Fibroblast of lung (primary cell): ENCODE measurements around the gene IGFBP5. TPM values are rescaled to one million over a fixed set of nuclear protein-coding genes. Genes with fewer than 3 reads are reported as not detected.

Source experiments
- DNase-seq, 2 donors: peaks; one replicate each; pipeline versions ENCODE4 v3.0.0 to v3.0.0-alpha.2; 2010; ENCODE audit warnings: low read depth in 2 of 2
- H2AFZ ChIP-seq: 2 replicates; pipeline ENCODE4 v1.5.1; 2012; ENCODE audit warnings: low read length, control low read depth, inconsistent platforms
- H3K27ac ChIP-seq: 2 replicates; pipeline ENCODE4 v1.5.1; 2011; ENCODE audit warnings: low read length, control low read depth; ENCODE audit not compliant: insufficient read depth
- H3K27me3 ChIP-seq: 2 replicates; pipeline ENCODE4 v1.5.1; 2011; ENCODE audit warnings: mild to moderate bottlenecking, low read length; ENCODE audit not compliant: control insufficient read depth, insufficient read depth
- H3K36me3 ChIP-seq: 2 replicates; pipeline ENCODE4 v1.5.1; 2011; ENCODE audit warnings: low read length; ENCODE audit not compliant: control insufficient read depth, insufficient read depth
- H3K4me1 ChIP-seq: 2 replicates; pipeline ENCODE4 v1.5.1; 2011; ENCODE audit warnings: low read length; ENCODE audit not compliant: control insufficient read depth, insufficient read depth; ENCODE audit errors: extremely low read depth
- H3K4me2 ChIP-seq: 2 replicates; pipeline ENCODE4 v1.5.1; 2011; ENCODE audit warnings: low read length, control low read depth; ENCODE audit not compliant: insufficient read depth; ENCODE audit errors: extremely low read depth
- H3K4me3 ChIP-seq, 4 experiments: fragments of 200-600 bp in 1 of 4; sonication (generic) in 1 of 4; replicated peaks in 1 of 4; 2 replicates each; pipeline ENCODE4 v1.5.1; 2011 to 2016; ENCODE audit warnings: low read length in 4 of 4, low read depth in 3 of 4, mild to moderate bottlenecking in 3 of 4, control low read depth in 2 of 4, inconsistent platforms in 1 of 4, mixed read lengths in 1 of 4; ENCODE audit not compliant: insufficient read depth in 1 of 4; ENCODE audit errors: control extremely low read depth in 1 of 4
- H3K79me2 ChIP-seq: 2 replicates; pipeline ENCODE4 v1.5.1; 2012; ENCODE audit warnings: mild to moderate bottlenecking, low read length, inconsistent platforms; ENCODE audit not compliant: control insufficient read depth, insufficient read depth
- H3K9ac ChIP-seq: 2 replicates; pipeline ENCODE4 v1.5.1; 2011; ENCODE audit warnings: mild to moderate bottlenecking, low read length, control low read depth; ENCODE audit not compliant: insufficient read depth
- H3K9me3 ChIP-seq: 2 replicates; pipeline ENCODE4 v1.5.1; 2012; ENCODE audit warnings: low read depth, low read length; ENCODE audit not compliant: control insufficient read depth, insufficient read depth
- H4K20me1 ChIP-seq: 2 replicates; pipeline ENCODE4 v1.5.1; 2011; ENCODE audit warnings: low read length; ENCODE audit not compliant: control insufficient read depth, insufficient read depth; ENCODE audit errors: extremely low read depth
- EZH2 ChIP-seq: IDR thresholded peaks from 2 replicates; pipeline ENCODE4 v1.5.1; 2012; ENCODE audit warnings: low read length, control low read depth, mild to moderate bottlenecking; ENCODE audit errors: missing control alignments
- polyA plus RNA-seq, 2 donors: library from polyadenylated mRNA; depleted of rRNA in 1 of 2; stranded (reverse) in 1 of 2; unstranded in 1 of 2; fragments of >200 nt; gene quantifications; 2 replicates each; pipeline ENCODE4 v1.2.1, GENCODE V29; 2011 to 2012; ENCODE audit warnings: missing spikeins in 1 of 2
- total RNA-seq: library from RNA; depleted of rRNA; stranded (reverse); fragments of >200 nt; gene quantifications from 2 replicates; pipeline ENCODE4 v1.2.1, GENCODE V29; 2014
- TF ChIP-seq, protein P1 (sequence below), 2 donors: IDR thresholded peaks in 1 of 2; conservative IDR thresholded peaks in 1 of 2; 1 replicate in 1 of 2; 2 replicates in 1 of 2; pipeline ENCODE4 v1.5.1; 2011 to 2012; ENCODE audit warnings: low read length in 2 of 2, control low read depth in 1 of 2, inconsistent platforms in 1 of 2, low read depth in 1 of 2, mild to moderate bottlenecking in 1 of 2

The IGFBP5 gene
- total and polyA plus RNA-seq, 2 donors (not counting 1 experiment from before 2014, with no cell fraction given) = 1,100 to 2,607 TPM

DNA sequence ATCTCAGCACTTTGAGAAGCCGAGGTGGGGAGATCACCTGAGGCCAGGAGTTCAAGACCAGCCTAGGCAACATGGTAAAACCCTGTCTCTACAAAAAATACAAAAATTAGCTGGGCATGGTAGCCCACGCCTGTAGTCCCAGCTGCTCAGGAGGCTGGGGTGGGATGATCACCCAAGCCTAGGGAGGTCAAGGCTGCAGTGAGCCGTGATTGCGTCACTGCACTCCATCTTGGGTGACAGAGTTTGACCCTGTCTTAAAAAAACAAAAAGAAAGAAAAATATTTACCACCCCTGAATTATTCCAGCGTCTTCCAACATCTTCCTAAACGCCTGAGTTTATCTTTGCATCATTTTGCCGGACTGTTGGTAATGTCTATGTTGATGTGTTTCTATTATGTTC is 6.2 kb upstream of the IGFBP5 start:
- H3K4me1 ChIP-seq = peaks cover 7% of the 10 kb centered on the region
- H3K4me2 ChIP-seq = no peak overlapping the region
- no peak overlapping the region for H3K9ac ChIP-seq
- TF ChIP-seq EZH2 = no peak
- TF ChIP-seq, protein P1, sequence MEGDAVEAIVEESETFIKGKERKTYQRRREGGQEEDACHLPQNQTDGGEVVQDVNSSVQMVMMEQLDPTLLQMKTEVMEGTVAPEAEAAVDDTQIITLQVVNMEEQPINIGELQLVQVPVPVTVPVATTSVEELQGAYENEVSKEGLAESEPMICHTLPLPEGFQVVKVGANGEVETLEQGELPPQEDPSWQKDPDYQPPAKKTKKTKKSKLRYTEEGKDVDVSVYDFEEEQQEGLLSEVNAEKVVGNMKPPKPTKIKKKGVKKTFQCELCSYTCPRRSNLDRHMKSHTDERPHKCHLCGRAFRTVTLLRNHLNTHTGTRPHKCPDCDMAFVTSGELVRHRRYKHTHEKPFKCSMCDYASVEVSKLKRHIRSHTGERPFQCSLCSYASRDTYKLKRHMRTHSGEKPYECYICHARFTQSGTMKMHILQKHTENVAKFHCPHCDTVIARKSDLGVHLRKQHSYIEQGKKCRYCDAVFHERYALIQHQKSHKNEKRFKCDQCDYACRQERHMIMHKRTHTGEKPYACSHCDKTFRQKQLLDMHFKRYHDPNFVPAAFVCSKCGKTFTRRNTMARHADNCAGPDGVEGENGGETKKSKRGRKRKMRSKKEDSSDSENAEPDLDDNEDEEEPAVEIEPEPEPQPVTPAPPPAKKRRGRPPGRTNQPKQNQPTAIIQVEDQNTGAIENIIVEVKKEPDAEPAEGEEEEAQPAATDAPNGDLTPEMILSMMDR (conservative IDR thresholded peaks at IDR 0.05 in 1 of 2, IDR thresholded peaks at IDR 0.05 in 1 of 2; ENCODE audit: low read depth in 1 of 2, low read length in 2 of 2) = no peak
- no peak overlapping the region for H3K4me3 ChIP-seq
- H4K20me1 ChIP-seq = no peaks in the 10 kb centered on the region
- H3K79me2 ChIP-seq = no peaks in the 10 kb centered on the region
- no peak overlapping the region for H2AFZ ChIP-seq
- H3K9me3 ChIP-seq = no peaks in the 10 kb centered on the region
- H3K27me3 ChIP-seq = no peaks in the 10 kb centered on the region
- H3K27ac ChIP-seq = no peak overlapping the region
- no peaks in the 10 kb centered on the region for H3K36me3 ChIP-seq
- no peak for DNase-seq

DNA sequence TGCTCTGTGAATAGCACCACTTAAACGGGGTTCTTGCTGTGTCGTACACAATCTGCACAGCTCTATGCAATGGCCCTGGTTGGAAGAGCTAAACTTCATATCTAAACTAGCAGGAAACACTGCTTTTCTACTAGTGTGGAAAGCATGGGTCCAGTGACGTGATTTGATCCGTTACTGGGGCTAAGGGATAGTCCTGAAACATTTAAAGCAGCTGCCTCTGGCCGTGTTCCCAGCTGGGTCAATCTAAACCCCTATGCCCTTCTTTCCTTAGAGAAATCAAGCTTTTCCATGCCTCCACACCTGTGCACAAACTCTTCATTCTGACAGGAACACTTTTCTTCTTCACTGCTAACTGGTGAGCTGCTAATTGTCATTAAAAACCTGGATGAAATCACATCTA is 5.4 kb upstream of the IGFBP5 start:
- Histone ChIP-seq H3K79me2 (no peaks in the 10 kb centered on the region), H4K20me1 (no peaks in the 10 kb centered on the region), H2AFZ (no peak overlapping the region), H3K27ac (no peak overlapping the region), H3K4me2 (no peak overlapping the region), H3K4me3 (no peak overlapping the region), H3K27me3 (no peaks in the 10 kb centered on the region), H3K36me3 (no peaks in the 10 kb centered on the region), H3K4me1 (peaks cover 12% of the 10 kb centered on the region), H3K9ac (no peak overlapping the region), H3K9me3 (no peaks in the 10 kb centered on the region)
- DNase-seq = no peak
- TF ChIP-seq, protein P1 (conservative IDR thresholded peaks at IDR 0.05 in 1 of 2, IDR thresholded peaks at IDR 0.05 in 1 of 2; ENCODE audit: low read depth in 1 of 2, low read length in 2 of 2) = no peak
- no peak for TF ChIP-seq EZH2

DNA sequence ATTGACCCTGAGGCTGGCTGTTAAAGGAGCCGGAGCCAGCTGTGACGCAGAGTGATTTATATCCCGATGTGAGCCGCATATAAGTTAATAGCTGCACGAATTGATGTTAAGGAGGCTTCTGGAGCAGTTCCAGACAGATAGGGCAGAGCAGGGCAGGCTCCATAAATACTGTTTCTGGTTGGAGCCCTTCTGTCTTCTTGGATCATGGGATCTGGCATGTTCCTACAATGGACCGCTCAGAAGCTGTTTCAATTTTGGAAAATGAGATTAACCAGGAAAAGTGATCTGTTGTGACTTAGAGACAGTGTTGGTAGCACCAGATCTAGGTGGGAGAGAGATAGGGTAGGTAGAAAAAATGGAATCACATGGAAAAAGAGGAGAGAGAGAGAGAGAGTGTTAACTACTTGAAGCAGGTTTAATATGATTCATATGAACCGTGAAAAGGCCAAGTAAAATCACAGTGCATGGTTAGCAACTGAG is 4.8 kb upstream of the IGFBP5 start:
- no peak for TF ChIP-seq EZH2
- TF ChIP-seq, protein P1 (conservative IDR thresholded peaks at IDR 0.05 in 1 of 2, IDR thresholded peaks at IDR 0.05 in 1 of 2; ENCODE audit: low read depth in 1 of 2, low read length in 2 of 2) = no peak
- no peak overlapping the region for H3K27ac ChIP-seq

More for the DNA sequence above, 4.8 kb upstream of the IGFBP5 start:
- no peaks in the 10 kb centered on the region for H3K36me3 ChIP-seq
- no peak overlapping the region for H3K4me3 ChIP-seq
- H3K27me3 ChIP-seq = no peaks in the 10 kb centered on the region
- peaks cover 14% of the 10 kb centered on the region for H3K4me1 ChIP-seq
- no peak overlapping the region for H3K9ac ChIP-seq
- no peaks in the 10 kb centered on the region for H3K9me3 ChIP-seq
- no peak overlapping the region for H3K4me2 ChIP-seq
- no peak overlapping the region for H2AFZ ChIP-seq
- H4K20me1 ChIP-seq = no peaks in the 10 kb centered on the region
- peak in 1 of 2 donors; percentile 36 for DNase-seq
- no peaks in the 10 kb centered on the region for H3K79me2 ChIP-seq
